WTC11 (cell line): ENCODE data around the gene RPTOR.

ENCODE experiments used
- NR1H2 ChIP-seq: sonication (generic); formaldehyde crosslinking; IDR thresholded peaks from 2 replicates; pipeline ENCODE4 v1.9.0; 2021; ENCODE audit warnings: mild to moderate bottlenecking, moderate library complexity, missing genetic modification reagents
- NR2C2 ChIP-seq: sonication (generic); formaldehyde crosslinking; IDR thresholded peaks from 2 replicates; pipeline ENCODE4 v1.8.0; 2022; ENCODE audit warnings: mild to moderate bottlenecking, missing genetic modification reagents
- NR3C1 ChIP-seq: sonication (generic); formaldehyde crosslinking; conservative IDR thresholded peaks from 2 replicates; pipeline ENCODE4 v1.8.1; 2023; ENCODE audit warnings: low read depth, mild to moderate bottlenecking, missing genetic modification reagents
- TF ChIP-seq, protein P1 (sequence below): fragments of 200-600 bp; IDR thresholded peaks from 2 replicates; pipeline ENCODE4 v1.8.0; 2022; ENCODE audit warnings: antibody characterized with exemption
- TF ChIP-seq, protein P2 (sequence below): sonication (generic); formaldehyde crosslinking; IDR thresholded peaks from 2 replicates; pipeline ENCODE4 v1.8.1; 2022; ENCODE audit warnings: mild to moderate bottlenecking, moderate library complexity, missing genetic modification reagents
- TF ChIP-seq, protein P3 (sequence below): sonication (generic); formaldehyde crosslinking; IDR thresholded peaks from 2 replicates; pipeline ENCODE4 v1.8.1; 2023; ENCODE audit warnings: mild to moderate bottlenecking, missing genetic modification reagents, borderline replicate concordance
- TF ChIP-seq, protein P4 (sequence below): sonication (generic); formaldehyde crosslinking; IDR thresholded peaks from 2 replicates; pipeline ENCODE4 v1.8.1; 2023; ENCODE audit warnings: mild to moderate bottlenecking, missing genetic modification reagents
- TF ChIP-seq, protein P5 (sequence below): sonication (generic); formaldehyde crosslinking; conservative IDR thresholded peaks from 2 replicates; pipeline ENCODE4 v1.8.1; 2022; ENCODE audit warnings: mild to moderate bottlenecking, missing genetic modification reagents
- TF ChIP-seq, protein P6 (sequence below): sonication (generic); formaldehyde crosslinking; IDR thresholded peaks from 2 replicates; pipeline ENCODE4 v1.8.1; 2023; ENCODE audit warnings: mild to moderate bottlenecking, missing genetic modification reagents
- TF ChIP-seq, protein P7 (sequence below): sonication (generic); formaldehyde crosslinking; IDR thresholded peaks from 2 replicates; pipeline ENCODE4 v1.8.0; 2022; ENCODE audit warnings: missing genetic modification reagents

DNA sequence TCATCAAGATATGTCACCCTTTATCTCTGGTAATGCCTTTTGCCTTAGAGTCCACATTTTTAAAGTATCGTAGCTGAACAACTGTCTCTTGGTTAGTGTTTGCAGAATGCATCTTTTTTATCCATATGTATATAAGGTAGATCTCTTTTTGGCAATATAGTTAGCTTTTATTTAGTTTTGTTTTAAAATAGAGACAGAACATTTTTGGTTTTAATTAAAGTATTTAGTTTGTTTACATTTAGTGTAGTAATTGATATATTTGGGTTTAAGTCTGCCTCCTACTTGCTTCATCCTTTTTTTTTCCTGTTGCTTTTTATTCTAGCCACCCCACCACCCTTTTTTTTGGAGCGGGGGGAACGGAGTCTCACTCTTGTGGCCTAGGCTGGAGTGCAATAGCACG is 262.4 kb downstream of the RPTOR start:
- TF ChIP-seq, protein P1, sequence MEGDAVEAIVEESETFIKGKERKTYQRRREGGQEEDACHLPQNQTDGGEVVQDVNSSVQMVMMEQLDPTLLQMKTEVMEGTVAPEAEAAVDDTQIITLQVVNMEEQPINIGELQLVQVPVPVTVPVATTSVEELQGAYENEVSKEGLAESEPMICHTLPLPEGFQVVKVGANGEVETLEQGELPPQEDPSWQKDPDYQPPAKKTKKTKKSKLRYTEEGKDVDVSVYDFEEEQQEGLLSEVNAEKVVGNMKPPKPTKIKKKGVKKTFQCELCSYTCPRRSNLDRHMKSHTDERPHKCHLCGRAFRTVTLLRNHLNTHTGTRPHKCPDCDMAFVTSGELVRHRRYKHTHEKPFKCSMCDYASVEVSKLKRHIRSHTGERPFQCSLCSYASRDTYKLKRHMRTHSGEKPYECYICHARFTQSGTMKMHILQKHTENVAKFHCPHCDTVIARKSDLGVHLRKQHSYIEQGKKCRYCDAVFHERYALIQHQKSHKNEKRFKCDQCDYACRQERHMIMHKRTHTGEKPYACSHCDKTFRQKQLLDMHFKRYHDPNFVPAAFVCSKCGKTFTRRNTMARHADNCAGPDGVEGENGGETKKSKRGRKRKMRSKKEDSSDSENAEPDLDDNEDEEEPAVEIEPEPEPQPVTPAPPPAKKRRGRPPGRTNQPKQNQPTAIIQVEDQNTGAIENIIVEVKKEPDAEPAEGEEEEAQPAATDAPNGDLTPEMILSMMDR = no peak
- TF ChIP-seq, protein P2, sequence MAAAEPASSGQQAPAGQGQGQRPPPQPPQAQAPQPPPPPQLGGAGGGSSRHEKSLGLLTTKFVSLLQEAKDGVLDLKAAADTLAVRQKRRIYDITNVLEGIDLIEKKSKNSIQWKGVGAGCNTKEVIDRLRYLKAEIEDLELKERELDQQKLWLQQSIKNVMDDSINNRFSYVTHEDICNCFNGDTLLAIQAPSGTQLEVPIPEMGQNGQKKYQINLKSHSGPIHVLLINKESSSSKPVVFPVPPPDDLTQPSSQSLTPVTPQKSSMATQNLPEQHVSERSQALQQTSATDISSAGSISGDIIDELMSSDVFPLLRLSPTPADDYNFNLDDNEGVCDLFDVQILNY (CRISPR knock-in tag) = no peak
- TF ChIP-seq, protein P3, sequence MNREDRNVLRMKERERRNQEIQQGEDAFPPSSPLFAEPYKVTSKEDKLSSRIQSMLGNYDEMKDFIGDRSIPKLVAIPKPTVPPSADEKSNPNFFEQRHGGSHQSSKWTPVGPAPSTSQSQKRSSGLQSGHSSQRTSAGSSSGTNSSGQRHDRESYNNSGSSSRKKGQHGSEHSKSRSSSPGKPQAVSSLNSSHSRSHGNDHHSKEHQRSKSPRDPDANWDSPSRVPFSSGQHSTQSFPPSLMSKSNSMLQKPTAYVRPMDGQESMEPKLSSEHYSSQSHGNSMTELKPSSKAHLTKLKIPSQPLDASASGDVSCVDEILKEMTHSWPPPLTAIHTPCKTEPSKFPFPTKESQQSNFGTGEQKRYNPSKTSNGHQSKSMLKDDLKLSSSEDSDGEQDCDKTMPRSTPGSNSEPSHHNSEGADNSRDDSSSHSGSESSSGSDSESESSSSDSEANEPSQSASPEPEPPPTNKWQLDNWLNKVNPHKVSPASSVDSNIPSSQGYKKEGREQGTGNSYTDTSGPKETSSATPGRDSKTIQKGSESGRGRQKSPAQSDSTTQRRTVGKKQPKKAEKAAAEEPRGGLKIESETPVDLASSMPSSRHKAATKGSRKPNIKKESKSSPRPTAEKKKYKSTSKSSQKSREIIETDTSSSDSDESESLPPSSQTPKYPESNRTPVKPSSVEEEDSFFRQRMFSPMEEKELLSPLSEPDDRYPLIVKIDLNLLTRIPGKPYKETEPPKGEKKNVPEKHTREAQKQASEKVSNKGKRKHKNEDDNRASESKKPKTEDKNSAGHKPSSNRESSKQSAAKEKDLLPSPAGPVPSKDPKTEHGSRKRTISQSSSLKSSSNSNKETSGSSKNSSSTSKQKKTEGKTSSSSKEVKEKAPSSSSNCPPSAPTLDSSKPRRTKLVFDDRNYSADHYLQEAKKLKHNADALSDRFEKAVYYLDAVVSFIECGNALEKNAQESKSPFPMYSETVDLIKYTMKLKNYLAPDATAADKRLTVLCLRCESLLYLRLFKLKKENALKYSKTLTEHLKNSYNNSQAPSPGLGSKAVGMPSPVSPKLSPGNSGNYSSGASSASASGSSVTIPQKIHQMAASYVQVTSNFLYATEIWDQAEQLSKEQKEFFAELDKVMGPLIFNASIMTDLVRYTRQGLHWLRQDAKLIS (CRISPR knock-in tag) = no peak
- TF ChIP-seq, protein P4, sequence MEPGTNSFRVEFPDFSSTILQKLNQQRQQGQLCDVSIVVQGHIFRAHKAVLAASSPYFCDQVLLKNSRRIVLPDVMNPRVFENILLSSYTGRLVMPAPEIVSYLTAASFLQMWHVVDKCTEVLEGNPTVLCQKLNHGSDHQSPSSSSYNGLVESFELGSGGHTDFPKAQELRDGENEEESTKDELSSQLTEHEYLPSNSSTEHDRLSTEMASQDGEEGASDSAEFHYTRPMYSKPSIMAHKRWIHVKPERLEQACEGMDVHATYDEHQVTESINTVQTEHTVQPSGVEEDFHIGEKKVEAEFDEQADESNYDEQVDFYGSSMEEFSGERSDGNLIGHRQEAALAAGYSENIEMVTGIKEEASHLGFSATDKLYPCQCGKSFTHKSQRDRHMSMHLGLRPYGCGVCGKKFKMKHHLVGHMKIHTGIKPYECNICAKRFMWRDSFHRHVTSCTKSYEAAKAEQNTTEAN (CRISPR knock-in tag) = no peak
- TF ChIP-seq, protein P5, sequence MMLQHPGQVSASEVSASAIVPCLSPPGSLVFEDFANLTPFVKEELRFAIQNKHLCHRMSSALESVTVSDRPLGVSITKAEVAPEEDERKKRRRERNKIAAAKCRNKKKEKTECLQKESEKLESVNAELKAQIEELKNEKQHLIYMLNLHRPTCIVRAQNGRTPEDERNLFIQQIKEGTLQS (CRISPR knock-in tag) = no peak
- TF ChIP-seq, protein P6, sequence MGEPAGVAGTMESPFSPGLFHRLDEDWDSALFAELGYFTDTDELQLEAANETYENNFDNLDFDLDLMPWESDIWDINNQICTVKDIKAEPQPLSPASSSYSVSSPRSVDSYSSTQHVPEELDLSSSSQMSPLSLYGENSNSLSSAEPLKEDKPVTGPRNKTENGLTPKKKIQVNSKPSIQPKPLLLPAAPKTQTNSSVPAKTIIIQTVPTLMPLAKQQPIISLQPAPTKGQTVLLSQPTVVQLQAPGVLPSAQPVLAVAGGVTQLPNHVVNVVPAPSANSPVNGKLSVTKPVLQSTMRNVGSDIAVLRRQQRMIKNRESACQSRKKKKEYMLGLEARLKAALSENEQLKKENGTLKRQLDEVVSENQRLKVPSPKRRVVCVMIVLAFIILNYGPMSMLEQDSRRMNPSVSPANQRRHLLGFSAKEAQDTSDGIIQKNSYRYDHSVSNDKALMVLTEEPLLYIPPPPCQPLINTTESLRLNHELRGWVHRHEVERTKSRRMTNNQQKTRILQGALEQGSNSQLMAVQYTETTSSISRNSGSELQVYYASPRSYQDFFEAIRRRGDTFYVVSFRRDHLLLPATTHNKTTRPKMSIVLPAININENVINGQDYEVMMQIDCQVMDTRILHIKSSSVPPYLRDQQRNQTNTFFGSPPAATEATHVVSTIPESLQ (CRISPR knock-in tag) = no peak
- TF ChIP-seq, protein P7, sequence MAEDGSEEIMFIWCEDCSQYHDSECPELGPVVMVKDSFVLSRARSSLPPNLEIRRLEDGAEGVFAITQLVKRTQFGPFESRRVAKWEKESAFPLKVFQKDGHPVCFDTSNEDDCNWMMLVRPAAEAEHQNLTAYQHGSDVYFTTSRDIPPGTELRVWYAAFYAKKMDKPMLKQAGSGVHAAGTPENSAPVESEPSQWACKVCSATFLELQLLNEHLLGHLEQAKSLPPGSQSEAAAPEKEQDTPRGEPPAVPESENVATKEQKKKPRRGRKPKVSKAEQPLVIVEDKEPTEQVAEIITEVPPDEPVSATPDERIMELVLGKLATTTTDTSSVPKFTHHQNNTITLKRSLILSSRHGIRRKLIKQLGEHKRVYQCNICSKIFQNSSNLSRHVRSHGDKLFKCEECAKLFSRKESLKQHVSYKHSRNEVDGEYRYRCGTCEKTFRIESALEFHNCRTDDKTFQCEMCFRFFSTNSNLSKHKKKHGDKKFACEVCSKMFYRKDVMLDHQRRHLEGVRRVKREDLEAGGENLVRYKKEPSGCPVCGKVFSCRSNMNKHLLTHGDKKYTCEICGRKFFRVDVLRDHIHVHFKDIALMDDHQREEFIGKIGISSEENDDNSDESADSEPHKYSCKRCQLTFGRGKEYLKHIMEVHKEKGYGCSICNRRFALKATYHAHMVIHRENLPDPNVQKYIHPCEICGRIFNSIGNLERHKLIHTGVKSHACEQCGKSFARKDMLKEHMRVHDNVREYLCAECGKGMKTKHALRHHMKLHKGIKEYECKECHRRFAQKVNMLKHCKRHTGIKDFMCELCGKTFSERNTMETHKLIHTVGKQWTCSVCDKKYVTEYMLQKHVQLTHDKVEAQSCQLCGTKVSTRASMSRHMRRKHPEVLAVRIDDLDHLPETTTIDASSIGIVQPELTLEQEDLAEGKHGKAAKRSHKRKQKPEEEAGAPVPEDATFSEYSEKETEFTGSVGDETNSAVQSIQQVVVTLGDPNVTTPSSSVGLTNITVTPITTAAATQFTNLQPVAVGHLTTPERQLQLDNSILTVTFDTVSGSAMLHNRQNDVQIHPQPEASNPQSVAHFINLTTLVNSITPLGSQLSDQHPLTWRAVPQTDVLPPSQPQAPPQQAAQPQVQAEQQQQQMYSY (CRISPR knock-in tag) = no peak
- TF ChIP-seq NR2C2 (CRISPR knock-in tag) = no peak
- no peak for TF ChIP-seq NR1H2 (CRISPR knock-in tag)
- no peak for TF ChIP-seq NR3C1
